Astrocyte of the spinal cord (primary cell): ENCODE results near the gene MRPL47.
A peak's percentile ranks its signal among the peaks of the same experiment; 100 is the strongest.
"Not testable (repeated sequence)": the region's sequence is repeated elsewhere in the genome, so short reads cannot be mapped to it uniquely, and the experiment has no call there.

Experiments
- DNase-seq: peaks from one replicate; pipeline ENCODE4 v3.0.0; 2011; ENCODE audit warnings: low read depth, low spot score
- H3K4me3 ChIP-seq: 2 replicates; pipeline ENCODE4 v1.5.1; 2011; ENCODE audit warnings: low read depth, mild to moderate bottlenecking, low read length, moderate library complexity
- in situ Hi-C: cut with HindIII; loops from 2 replicates; pipeline ENCODE4 v1.10.0; 2017; ENCODE audit warnings: low sequenced_read_pairs
- TF ChIP-seq, protein P1 (sequence below): IDR thresholded peaks from 2 replicates; pipeline ENCODE4 v1.5.1; 2012; ENCODE audit warnings: low read depth, mild to moderate bottlenecking, low read length, inconsistent platforms

The MRPL47 gene

DNA sequence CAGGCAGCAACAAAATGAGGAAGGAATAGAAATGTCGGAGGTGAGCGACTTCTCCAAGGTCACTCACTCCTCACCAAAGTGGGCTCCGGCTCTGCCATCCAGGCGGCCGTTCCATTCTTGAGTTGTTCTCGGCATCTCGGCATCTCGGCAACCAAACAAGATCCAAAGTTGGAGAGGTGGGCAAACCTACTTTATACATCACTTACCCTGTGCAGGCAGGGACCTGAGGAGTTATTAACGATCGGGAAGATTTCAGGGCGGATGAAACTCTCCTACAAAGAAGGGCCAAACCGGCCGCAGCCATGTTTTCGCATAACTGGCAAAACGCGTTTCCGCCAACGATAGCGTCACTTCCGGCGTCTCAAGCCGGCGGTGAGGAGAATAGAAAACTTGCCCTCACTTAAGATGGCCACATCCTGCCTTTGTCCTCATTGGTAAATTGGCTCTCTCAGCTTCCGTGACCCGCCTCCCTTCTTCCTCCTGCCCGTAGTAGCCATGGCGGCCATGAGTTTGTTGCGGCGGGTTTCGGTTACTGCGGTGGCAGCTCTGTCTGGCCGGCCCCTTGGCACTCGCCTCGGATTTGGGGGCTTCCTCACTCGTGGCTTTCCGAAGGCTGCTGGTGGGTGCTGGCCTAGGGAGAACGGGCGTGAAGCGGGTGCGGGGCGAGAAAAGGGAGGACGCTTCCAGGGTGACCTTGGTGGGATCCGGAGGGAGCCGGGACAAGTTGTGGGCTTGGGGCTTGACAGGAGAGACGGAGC lies at the start of gene MRPL47, which contains the start of gene NDUFB5:
MRPL47 (minus strand) TSS at position 318 of the 758 bp plus-strand sequence; CDS start at position 304, 14 bp downstream.
NDUFB5 (plus strand) TSS at position 474 of the 758 bp plus-strand sequence; CDS start at position 496, 22 bp downstream.
- DNase-seq = peak; percentile 96
- in situ Hi-C loops = no loop called here
- H3K4me3 ChIP-seq = peak within 1 kb of the TSS; percentile 99
- TF ChIP-seq, protein P1, sequence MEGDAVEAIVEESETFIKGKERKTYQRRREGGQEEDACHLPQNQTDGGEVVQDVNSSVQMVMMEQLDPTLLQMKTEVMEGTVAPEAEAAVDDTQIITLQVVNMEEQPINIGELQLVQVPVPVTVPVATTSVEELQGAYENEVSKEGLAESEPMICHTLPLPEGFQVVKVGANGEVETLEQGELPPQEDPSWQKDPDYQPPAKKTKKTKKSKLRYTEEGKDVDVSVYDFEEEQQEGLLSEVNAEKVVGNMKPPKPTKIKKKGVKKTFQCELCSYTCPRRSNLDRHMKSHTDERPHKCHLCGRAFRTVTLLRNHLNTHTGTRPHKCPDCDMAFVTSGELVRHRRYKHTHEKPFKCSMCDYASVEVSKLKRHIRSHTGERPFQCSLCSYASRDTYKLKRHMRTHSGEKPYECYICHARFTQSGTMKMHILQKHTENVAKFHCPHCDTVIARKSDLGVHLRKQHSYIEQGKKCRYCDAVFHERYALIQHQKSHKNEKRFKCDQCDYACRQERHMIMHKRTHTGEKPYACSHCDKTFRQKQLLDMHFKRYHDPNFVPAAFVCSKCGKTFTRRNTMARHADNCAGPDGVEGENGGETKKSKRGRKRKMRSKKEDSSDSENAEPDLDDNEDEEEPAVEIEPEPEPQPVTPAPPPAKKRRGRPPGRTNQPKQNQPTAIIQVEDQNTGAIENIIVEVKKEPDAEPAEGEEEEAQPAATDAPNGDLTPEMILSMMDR = no peak

DNA sequence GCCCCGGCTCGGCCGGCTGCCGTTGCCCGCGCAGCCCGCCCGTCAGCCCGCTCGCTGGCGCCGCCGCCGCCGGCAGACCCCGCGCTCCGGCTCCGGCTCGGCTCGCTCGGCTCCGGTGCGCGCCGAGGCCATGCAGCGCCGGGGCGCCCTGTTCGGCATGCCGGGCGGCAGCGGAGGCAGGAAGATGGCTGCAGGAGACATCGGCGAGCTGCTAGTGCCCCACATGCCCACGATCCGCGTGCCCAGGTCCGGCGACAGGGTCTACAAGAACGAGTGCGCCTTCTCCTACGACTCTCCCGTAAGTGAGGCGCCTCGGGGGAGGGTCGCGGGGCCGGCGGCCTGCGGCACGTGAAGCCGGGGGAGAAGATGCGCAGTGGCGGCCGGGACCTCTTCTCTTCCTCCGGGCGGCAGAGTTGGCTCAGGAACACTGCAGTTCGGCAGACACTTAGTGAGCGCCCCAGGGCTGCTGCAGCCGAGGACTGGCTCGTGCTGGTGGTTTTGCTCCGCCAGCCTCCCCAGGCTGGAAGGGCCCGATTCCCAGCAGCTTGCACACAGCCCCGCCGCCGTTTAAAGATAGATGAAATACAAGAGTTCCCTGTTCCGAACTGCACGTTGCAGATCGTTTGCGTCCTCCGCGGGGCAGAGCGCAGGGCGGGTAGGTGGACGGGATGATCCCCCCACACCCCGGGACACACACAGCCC lies 48.8 kb upstream of the MRPL47 start:
- peak overlapping the region; percentile 89 for H3K4me3 ChIP-seq
- TF ChIP-seq, protein P1 = peak; percentile 21
- in situ Hi-C loops = no loop called here
- DNase-seq = peak; percentile 83

DNA sequence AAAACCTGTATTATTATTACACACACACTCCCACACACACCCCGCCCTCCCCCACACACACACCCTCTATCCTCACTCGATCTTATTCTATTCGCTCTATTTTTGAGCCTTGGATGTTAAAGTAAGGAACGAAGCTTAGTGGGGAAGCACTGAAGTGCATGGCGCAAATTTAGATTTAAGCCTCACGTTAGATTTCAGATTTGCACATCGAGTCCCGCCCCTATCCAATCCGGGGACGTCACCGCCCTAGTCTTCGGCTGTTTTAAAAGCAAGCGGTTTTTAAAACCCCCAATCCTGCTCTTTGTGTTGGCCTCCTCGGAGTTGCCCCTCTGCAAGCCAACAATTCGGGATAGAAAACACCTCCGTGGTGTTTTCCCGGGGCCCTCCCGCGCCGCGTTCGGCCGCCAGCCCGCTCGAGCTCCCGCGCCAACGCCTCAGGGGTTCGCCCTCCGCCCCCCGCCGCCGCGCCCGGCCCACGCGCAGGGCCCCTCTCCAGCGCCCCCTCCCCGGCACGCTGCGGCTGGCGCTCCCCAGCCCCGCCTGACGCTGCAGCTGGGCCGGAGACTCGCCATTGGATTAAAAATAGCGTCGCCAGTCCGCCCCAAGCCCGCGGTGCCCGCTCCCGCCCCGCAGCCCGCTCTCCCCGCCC lies 48.1 kb upstream of the MRPL47 start, which contains the start of gene USP13:
USP13 (plus strand) TSS at position 594 of the 649 bp plus-strand sequence. CDS start 186 bp downstream, outside the sequence.
- peak; percentile 89 for DNase-seq
- in situ Hi-C loops = no loop called here
- TF ChIP-seq, protein P1 = no peak
- H3K4me3 ChIP-seq = peak within 1 kb of the TSS; percentile 89

DNA sequence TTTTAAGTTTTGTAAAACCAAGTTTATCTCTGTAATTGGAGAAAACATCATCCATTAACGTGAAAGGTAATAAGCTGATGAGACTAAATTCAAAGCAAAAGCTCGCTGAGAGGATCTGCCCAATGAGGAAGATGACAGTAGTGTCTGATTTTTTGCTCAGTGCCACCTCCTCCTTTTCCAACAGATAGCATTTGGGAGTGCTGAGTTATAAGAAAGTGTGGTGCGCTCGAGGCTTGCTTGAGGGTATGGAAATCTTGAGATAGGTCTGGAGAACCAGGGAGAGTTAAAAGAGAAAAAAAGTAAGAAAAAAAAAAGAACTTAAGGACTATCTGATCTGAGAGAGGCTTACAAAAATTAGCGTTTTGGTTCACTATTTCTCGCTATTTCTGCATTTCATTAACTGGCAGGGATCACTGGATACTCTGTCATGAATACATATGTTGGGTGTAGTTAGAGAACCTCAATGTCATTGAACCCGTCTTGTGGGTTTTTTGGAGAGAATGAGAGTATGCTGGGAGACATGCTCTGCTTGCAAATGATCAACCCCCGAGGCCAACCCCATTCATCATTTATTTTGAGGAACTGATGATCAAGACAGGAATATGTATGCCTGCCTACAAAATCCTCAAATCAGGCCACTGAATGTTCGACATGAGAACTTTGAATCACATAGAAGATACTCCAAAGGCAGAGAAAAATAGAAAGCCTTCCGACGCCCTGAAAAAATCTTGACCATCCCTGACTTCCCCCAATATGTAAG lies 47.4 kb upstream of the MRPL47 start:
- in situ Hi-C loops = no loop called here
- no peak for DNase-seq
- TF ChIP-seq, protein P1 = no peak
- peak overlapping the region; percentile 89 for H3K4me3 ChIP-seq

DNA sequence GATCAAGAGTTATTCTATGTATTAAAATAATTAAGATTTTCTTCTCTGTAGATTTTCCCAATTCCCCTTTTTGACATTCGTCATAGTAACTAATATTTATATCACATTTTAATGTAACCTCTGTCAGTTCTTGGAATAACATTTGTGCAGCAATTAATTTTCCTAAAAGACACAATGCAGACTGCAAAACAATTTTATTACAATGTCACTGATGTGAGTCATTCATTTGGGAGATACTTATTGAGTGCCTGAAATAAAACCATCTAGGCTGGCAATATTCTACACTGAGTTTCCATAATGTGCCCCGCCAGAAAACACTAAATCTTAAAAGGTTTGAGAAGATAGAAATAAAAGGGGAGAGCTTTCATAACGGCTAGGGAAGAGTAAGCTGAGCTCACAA lies 41.7 kb upstream of the MRPL47 start:
- no peak overlapping the region for H3K4me3 ChIP-seq
- TF ChIP-seq, protein P1 = no peak
- in situ Hi-C loops = no loop called here
- DNase-seq = no peak

DNA sequence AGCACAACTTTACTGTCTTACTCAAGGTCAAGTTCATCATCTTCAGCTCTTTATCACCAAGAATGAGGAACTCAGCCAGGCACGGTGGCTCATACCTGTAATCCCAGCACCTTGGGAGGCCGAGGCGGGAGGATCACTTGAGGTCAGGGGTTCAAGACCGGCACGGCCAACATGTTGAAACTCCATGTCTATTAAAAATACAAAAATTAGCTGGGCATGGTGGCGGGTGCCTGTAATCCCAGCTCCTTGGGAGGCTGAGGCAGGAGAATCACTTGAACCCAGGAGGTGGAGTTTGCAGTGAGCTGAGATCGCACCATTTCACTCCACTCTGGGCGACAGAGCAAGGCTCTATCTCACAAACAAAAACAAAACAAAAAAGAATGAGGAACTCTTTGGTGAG lies 39.4 kb upstream of the MRPL47 start:
- H3K4me3 ChIP-seq, in situ Hi-C loops, DNase-seq: not testable (repeated sequence)
